GM12874 (cell line): ENCODE measurements around the gene DOLK.

Source experiments
- CTCF ChIP-seq: IDR thresholded peaks from 2 replicates; pipeline ENCODE4 v1.5.1; 2011; ENCODE audit warnings: low read depth, mild to moderate bottlenecking, control low read depth, low read length, moderate library complexity; ENCODE audit not compliant: insufficient read depth

Gene DOLK

GRCh38 chr9:128972956-128973355 is 25.6 kb upstream of the DOLK start:
- no peak for TF ChIP-seq CTCF

GRCh38 chr9:128969491-128969890 is 22.1 kb upstream of the DOLK start:
- no peak for TF ChIP-seq CTCF

GRCh38 chr9:128947277-128947526 is 201 bp downstream of the DOLK start:
- no peak for TF ChIP-seq CTCF

GRCh38 chr9:128946571-128947276 is 679 bp downstream of the DOLK start:
- no peak for TF ChIP-seq CTCF

GRCh38 chr9:128945798-128946501 is 1.5 kb downstream of the DOLK start:
- no peak for TF ChIP-seq CTCF

- TF ChIP-seq CTCF, result no peak
Measured at GRCh38 chr9:128943832-128944620, 3.4 kb downstream of the DOLK start.

- TF ChIP-seq CTCF, result no peak
Measured at GRCh38 chr9:128940946-128941755, 6.3 kb downstream of the DOLK start.
